ENCODE results near the gene CACNA1C.

Gene CACNA1C

GRCh38 chr12:2198542-2198941 lies 145.8 kb downstream of the CACNA1C start:
- no peak overlapping the region for H3K27ac ChIP-seq (ENCODE audit: low read depth, low read length)
- H3K4me3 ChIP-seq (ENCODE audit: low read depth, low read length), result no peak overlapping the region
- H2AFZ ChIP-seq (ENCODE audit: low read length, unreplicated experiment), result no peak overlapping the region

GRCh38 chr12:2205996-2206395 lies 153.2 kb downstream of the CACNA1C start:
- H3K4me1 ChIP-seq (ENCODE audit: control insufficient read depth, insufficient read depth, low read length, unreplicated experiment), result no peaks in the 10 kb centered on the region
- no peaks in the 10 kb centered on the region for H3K27me3 ChIP-seq (ENCODE audit: insufficient read depth, low read length)
- no peaks in the 10 kb centered on the region for H3K79me2 ChIP-seq (ENCODE audit: control insufficient read depth, insufficient read depth, low read length, unreplicated experiment)
- no peak overlapping the region for H3K4me3 ChIP-seq (ENCODE audit: low read depth, low read length)
- H3K36me3 ChIP-seq (ENCODE audit: insufficient read depth, low read length), result no peaks in the 10 kb centered on the region
- H2AFZ ChIP-seq (ENCODE audit: low read length, unreplicated experiment), result no peak overlapping the region
- no peak overlapping the region for H3K27ac ChIP-seq (ENCODE audit: low read depth, low read length)

More at GRCh38 chr12:2198542-2198941, 145.8 kb downstream of the CACNA1C start:
- Histone ChIP-seq H3K27me3 (ENCODE audit: insufficient read depth, low read length) (no peaks in the 10 kb centered on the region), H3K4me1 (ENCODE audit: control insufficient read depth, insufficient read depth, low read length, unreplicated experiment) (no peaks in the 10 kb centered on the region), H3K36me3 (ENCODE audit: insufficient read depth, low read length) (no peaks in the 10 kb centered on the region), H3K79me2 (ENCODE audit: control insufficient read depth, insufficient read depth, low read length, unreplicated experiment) (no peaks in the 10 kb centered on the region)

GRCh38 chr12:2208837-2209635 lies 156.2 kb downstream of the CACNA1C start:
- Histone ChIP-seq H3K36me3 (ENCODE audit: insufficient read depth, low read length) (no peaks in the 10 kb centered on the region), H3K4me1 (ENCODE audit: control insufficient read depth, insufficient read depth, low read length, unreplicated experiment) (no peaks in the 10 kb centered on the region), H3K4me3 (ENCODE audit: low read depth, low read length) (no peak overlapping the region), H3K79me2 (ENCODE audit: control insufficient read depth, insufficient read depth, low read length, unreplicated experiment) (no peaks in the 10 kb centered on the region), H3K27ac (ENCODE audit: low read depth, low read length) (no peak overlapping the region), H3K27me3 (ENCODE audit: insufficient read depth, low read length) (no peaks in the 10 kb centered on the region), H2AFZ (ENCODE audit: low read length, unreplicated experiment) (no peak overlapping the region)

- Histone ChIP-seq H3K27ac (ENCODE audit: low read depth, low read length) (no peak overlapping the region), H3K36me3 (ENCODE audit: insufficient read depth, low read length) (no peaks in the 10 kb centered on the region), H2AFZ (ENCODE audit: low read length, unreplicated experiment) (no peak overlapping the region), H3K4me1 (ENCODE audit: control insufficient read depth, insufficient read depth, low read length, unreplicated experiment) (peaks cover 4% of the 10 kb centered on the region), H3K27me3 (ENCODE audit: insufficient read depth, low read length) (no peaks in the 10 kb centered on the region), H3K79me2 (ENCODE audit: control insufficient read depth, insufficient read depth, low read length, unreplicated experiment) (no peaks in the 10 kb centered on the region), H3K4me3 (ENCODE audit: low read depth, low read length) (no peak overlapping the region)
Measured at GRCh38 chr12:2211119-2211518, 158.3 kb downstream of the CACNA1C start.

- Histone ChIP-seq H3K4me1 (ENCODE audit: control insufficient read depth, insufficient read depth, low read length, unreplicated experiment) (peaks cover 8% of the 10 kb centered on the region), H2AFZ (ENCODE audit: low read length, unreplicated experiment) (no peak overlapping the region), H3K27me3 (ENCODE audit: insufficient read depth, low read length) (no peaks in the 10 kb centered on the region), H3K4me3 (ENCODE audit: low read depth, low read length) (no peak overlapping the region), H3K36me3 (ENCODE audit: insufficient read depth, low read length) (no peaks in the 10 kb centered on the region), H3K27ac (ENCODE audit: low read depth, low read length) (no peak overlapping the region), H3K79me2 (ENCODE audit: control insufficient read depth, insufficient read depth, low read length, unreplicated experiment) (no peaks in the 10 kb centered on the region)
Measured at GRCh38 chr12:2212537-2212936, 159.8 kb downstream of the CACNA1C start.

- Histone ChIP-seq H3K27me3 (ENCODE audit: insufficient read depth, low read length) (no peaks in the 10 kb centered on the region), H3K27ac (ENCODE audit: low read depth, low read length) (no peak overlapping the region), H3K4me1 (ENCODE audit: control insufficient read depth, insufficient read depth, low read length, unreplicated experiment) (peaks cover 8% of the 10 kb centered on the region), H3K36me3 (ENCODE audit: insufficient read depth, low read length) (no peaks in the 10 kb centered on the region), H3K4me3 (ENCODE audit: low read depth, low read length) (no peak overlapping the region), H3K79me2 (ENCODE audit: control insufficient read depth, insufficient read depth, low read length, unreplicated experiment) (no peaks in the 10 kb centered on the region), H2AFZ (ENCODE audit: low read length, unreplicated experiment) (no peak overlapping the region)
Measured at GRCh38 chr12:2212971-2213869, 160.4 kb downstream of the CACNA1C start.

- H3K27ac ChIP-seq (ENCODE audit: low read depth, low read length), result no peak overlapping the region
- peaks cover 8% of the 10 kb centered on the region for H3K4me1 ChIP-seq (ENCODE audit: control insufficient read depth, insufficient read depth, low read length, unreplicated experiment)
- no peaks in the 10 kb centered on the region for H3K36me3 ChIP-seq (ENCODE audit: insufficient read depth, low read length)
- no peak overlapping the region for H3K4me3 ChIP-seq (ENCODE audit: low read depth, low read length)
- H2AFZ ChIP-seq (ENCODE audit: low read length, unreplicated experiment), result no peak overlapping the region
- no peaks in the 10 kb centered on the region for H3K27me3 ChIP-seq (ENCODE audit: insufficient read depth, low read length)
- H3K79me2 ChIP-seq (ENCODE audit: control insufficient read depth, insufficient read depth, low read length, unreplicated experiment), result no peaks in the 10 kb centered on the region
Measured at GRCh38 chr12:2214411-2214810, 161.6 kb downstream of the CACNA1C start.

GRCh38 chr12:2215709-2216560 lies 163.1 kb downstream of the CACNA1C start:
- Histone ChIP-seq H3K4me1 (ENCODE audit: control insufficient read depth, insufficient read depth, low read length, unreplicated experiment) (peaks cover 8% of the 10 kb centered on the region), H3K4me3 (ENCODE audit: low read depth, low read length) (no peak overlapping the region), H2AFZ (ENCODE audit: low read length, unreplicated experiment) (no peak overlapping the region), H3K27me3 (ENCODE audit: insufficient read depth, low read length) (no peaks in the 10 kb centered on the region), H3K27ac (ENCODE audit: low read depth, low read length) (0 out of 2 replicates have a peak overlapping the region, but pooled peaks have one; percentile 19), H3K36me3 (ENCODE audit: insufficient read depth, low read length) (no peaks in the 10 kb centered on the region), H3K79me2 (ENCODE audit: control insufficient read depth, insufficient read depth, low read length, unreplicated experiment) (no peaks in the 10 kb centered on the region)

- Histone ChIP-seq H2AFZ (ENCODE audit: low read length, unreplicated experiment) (no peak overlapping the region), H3K4me1 (ENCODE audit: control insufficient read depth, insufficient read depth, low read length, unreplicated experiment) (peaks cover 8% of the 10 kb centered on the region), H3K79me2 (ENCODE audit: control insufficient read depth, insufficient read depth, low read length, unreplicated experiment) (no peaks in the 10 kb centered on the region), H3K4me3 (ENCODE audit: low read depth, low read length) (no peak overlapping the region), H3K36me3 (ENCODE audit: insufficient read depth, low read length) (no peaks in the 10 kb centered on the region), H3K27me3 (ENCODE audit: insufficient read depth, low read length) (no peaks in the 10 kb centered on the region), H3K27ac (ENCODE audit: low read depth, low read length) (no peak overlapping the region)
Measured at GRCh38 chr12:2218706-2219105, 165.9 kb downstream of the CACNA1C start.

- H3K27ac ChIP-seq (ENCODE audit: low read depth, low read length), result no peak overlapping the region
- H3K4me1 ChIP-seq (ENCODE audit: control insufficient read depth, insufficient read depth, low read length, unreplicated experiment), result peaks cover 5% of the 10 kb centered on the region
- no peaks in the 10 kb centered on the region for H3K79me2 ChIP-seq (ENCODE audit: control insufficient read depth, insufficient read depth, low read length, unreplicated experiment)
- no peaks in the 10 kb centered on the region for H3K27me3 ChIP-seq (ENCODE audit: insufficient read depth, low read length)
- H3K36me3 ChIP-seq (ENCODE audit: insufficient read depth, low read length), result no peaks in the 10 kb centered on the region
- H3K4me3 ChIP-seq (ENCODE audit: low read depth, low read length), result no peak overlapping the region
- H2AFZ ChIP-seq (ENCODE audit: low read length, unreplicated experiment), result no peak overlapping the region
Measured at GRCh38 chr12:2221030-2221621, 168.3 kb downstream of the CACNA1C start.
